OCI-LY1 (cell line): ENCODE results near the gene GAL3ST2.

ENCODE experiments used
- CTCF ChIP-seq: fragments of 200-600 bp; sonication (generic), shearing (Covaris generic); IDR thresholded peaks from 2 replicates; pipeline ENCODE4 v1.5.1; 2017; ENCODE audit warnings: mild to moderate bottlenecking, antibody characterized with exemption, low read length, moderate library complexity, mixed read lengths
- EZH2 ChIP-seq: fragments of 200-600 bp; sonication (generic), shearing (Covaris generic); IDR thresholded peaks from 2 replicates; pipeline ENCODE4 v1.8.0; 2017; ENCODE audit warnings: borderline replicate concordance, mixed run types, mild to moderate bottlenecking, antibody characterized with exemption, low read length, moderate library complexity, mixed read lengths

DNA sequence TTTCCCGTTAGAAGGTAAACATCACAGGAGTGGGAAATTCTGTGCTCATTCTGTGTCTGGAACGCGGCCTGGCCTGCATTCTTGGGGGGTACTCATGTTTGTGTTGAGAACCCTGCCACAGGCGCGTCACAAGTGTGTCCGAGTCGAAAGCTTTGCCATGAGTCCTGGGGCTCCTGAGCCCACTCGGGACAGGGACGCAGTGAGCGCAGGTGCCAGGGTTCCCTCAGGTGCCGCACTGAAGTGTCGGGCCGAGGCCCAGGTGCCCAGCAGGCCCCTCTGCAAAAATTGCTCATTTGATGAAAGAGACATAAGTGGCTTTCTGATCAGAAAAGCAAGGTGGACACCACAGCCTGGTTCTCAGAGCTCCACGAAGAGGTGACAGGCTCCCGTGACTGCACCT lies 37.4 kb upstream of the GAL3ST2 start:
- TF ChIP-seq CTCF = no peak
- TF ChIP-seq EZH2 = no peak
